ENCODE measurements around the gene PRMT5.
"Not testable (repeated sequence)": the region's sequence is repeated elsewhere in the genome, so short reads cannot be mapped to it uniquely, and the experiment has no call there.

PRMT5 gene

DNA sequence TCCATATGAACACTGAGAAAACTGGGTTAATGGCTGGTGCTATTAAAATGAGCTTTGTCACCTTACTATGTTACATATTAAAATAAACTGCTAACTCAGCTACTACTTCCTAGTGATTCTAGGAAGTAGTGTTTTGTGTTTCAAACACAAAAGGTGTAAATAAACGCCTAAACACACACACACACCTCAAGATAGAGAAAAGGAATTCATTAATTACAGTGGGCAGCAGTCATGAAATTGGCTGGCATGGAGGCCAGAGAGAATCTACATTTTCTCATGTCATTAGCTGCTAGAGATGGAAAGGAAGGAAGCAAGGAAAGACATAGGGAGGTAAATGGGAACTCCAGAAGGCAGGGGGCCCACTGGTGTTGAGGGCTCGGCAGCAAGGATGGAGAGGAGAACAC is 787 bp upstream of the PRMT5 start:
- H3K27me3 ChIP-seq (ENCODE audit: insufficient read depth, low read length), result no peaks in the 10 kb centered on the region
- 12% methylated on average over 1 of the region's 2 CpGs for WGBS
- peak overlapping the region; percentile 10; the same call in 1 of the 2 replicates for H3K27ac ChIP-seq (ENCODE audit: low read depth, low read length)
- peak overlapping the region; percentile 79 for H3K4me3 ChIP-seq (ENCODE audit: low read length)
- peaks cover 2% of the 10 kb centered on the region; the same call in 1 of the 2 replicates for H3K4me1 ChIP-seq (ENCODE audit: insufficient read depth, low read length)
- no peaks in the 10 kb centered on the region for H3K9me3 ChIP-seq (ENCODE audit: insufficient read depth, low read depth, low read length)
- H3K36me3 ChIP-seq (ENCODE audit: insufficient read depth, low read length), result peaks cover 24% of the 10 kb centered on the region
- peak overlapping the region; percentile 57 for H3K9ac ChIP-seq (ENCODE audit: low read depth, low read length)

DNA sequence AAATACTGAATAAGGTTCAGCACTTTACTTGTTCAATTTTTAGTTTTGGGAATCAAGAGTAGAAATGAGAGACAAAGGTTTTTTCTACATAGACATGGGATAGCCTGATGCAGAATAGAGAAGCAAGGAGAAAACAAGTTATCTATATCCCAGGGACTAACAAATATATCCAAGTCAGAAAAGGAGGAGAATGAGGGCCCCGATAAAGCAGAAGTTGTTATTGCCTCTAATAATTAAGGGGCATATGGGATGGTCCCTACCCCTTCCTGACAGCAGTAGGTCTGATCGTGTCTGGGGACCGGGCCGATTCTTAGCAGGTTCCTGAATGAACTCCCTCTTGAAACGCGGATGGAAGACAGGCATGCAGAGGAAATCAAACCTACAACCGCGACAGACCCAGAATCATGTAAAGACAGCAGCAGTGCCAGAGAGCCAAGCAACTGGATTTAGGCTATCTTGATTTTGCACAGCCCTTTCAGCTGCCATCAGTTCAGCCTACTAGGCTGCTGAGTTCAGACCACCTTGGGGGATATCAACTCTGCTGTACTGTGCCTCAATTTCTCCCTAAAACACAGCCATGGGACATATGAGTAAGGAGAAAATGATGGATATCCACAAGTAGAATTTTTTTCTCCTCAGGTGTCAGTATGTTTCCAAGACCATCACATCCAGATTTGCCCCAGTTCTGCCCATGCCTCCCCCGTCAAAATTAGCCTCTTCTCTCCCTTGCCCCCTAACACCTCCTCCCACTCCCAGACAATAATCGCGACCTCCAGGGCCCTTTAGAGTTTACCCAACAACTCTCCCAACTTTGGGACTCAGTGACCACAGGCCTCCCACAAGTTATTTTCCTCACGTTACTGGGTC is 706 bp downstream of the PRMT5 start:
- H3K36me3 ChIP-seq (ENCODE audit: insufficient read depth, low read length), result peaks cover 38% of the 10 kb centered on the region
- H3K9ac ChIP-seq (ENCODE audit: low read depth, low read length), result peak overlapping the region; percentile 89
- no peaks in the 10 kb centered on the region for H3K27me3 ChIP-seq (ENCODE audit: insufficient read depth, low read length)
- 26% methylated on average over 12 of the region's 12 CpGs for WGBS
- H3K4me3 ChIP-seq (ENCODE audit: low read length), result peak overlapping the region; percentile 79
- no peaks in the 10 kb centered on the region for H3K9me3 ChIP-seq (ENCODE audit: insufficient read depth, low read depth, low read length)
- peaks cover 2% of the 10 kb centered on the region; the same call in 1 of the 2 replicates for H3K4me1 ChIP-seq (ENCODE audit: insufficient read depth, low read length)
- H3K27ac ChIP-seq (ENCODE audit: low read depth, low read length), result peak overlapping the region; percentile 78

DNA sequence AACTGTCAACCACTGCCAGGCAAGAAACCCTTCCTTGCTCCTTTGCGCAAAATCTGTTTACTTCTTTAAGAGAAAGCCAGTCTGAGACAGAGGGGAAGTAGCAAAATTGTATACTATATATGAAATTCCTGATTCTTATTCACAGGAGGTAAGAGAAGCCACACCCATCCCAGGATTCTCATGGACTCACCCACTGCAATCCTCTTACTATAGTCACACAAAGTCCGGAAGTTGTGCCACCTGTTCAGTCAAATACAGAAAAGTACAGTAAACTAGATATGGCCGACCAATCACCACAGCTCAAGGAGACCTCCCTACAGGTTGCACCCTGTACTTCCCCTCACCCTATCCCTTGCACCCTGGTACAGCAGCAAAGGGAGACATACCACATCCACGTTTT is 2.9 kb downstream of the PRMT5 start:
- H3K36me3 ChIP-seq (ENCODE audit: insufficient read depth, low read length), result peaks cover 58% of the 10 kb centered on the region
- no peaks in the 10 kb centered on the region for H3K9me3 ChIP-seq (ENCODE audit: insufficient read depth, low read depth, low read length)
- no peak overlapping the region for H3K9ac ChIP-seq (ENCODE audit: low read depth, low read length)
- WGBS, result 92% methylated on average over 4 of the region's 4 CpGs
- no peaks in the 10 kb centered on the region for H3K27me3 ChIP-seq (ENCODE audit: insufficient read depth, low read length)
- peaks cover 2% of the 10 kb centered on the region; the same call in 1 of the 2 replicates for H3K4me1 ChIP-seq (ENCODE audit: insufficient read depth, low read length)
- no peak overlapping the region for H3K27ac ChIP-seq (ENCODE audit: low read depth, low read length)
- no peak overlapping the region for H3K4me3 ChIP-seq (ENCODE audit: low read length)

DNA sequence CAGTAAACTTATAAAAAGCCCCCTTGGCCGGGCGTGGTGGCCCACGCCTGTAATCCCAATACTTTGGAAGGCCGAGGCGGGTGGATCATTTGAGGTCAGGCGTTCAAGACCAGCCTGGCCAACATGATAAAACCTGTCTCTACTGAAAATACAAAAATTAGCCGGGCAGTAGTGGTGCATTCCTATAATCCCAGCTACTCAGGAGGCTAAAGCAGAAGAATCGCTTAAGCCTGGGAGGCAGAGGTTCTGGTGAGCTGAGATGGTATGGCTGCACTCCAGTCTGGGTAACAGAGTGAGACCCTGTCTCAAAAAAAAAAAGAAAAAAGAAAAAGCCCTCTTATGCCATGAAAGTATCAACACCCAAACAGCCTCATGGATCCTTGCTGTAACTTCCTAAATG is 3.7 kb downstream of the PRMT5 start:
- WGBS, result 98% methylated on average over 8 of the region's 8 CpGs
- H3K27ac ChIP-seq (ENCODE audit: low read depth, low read length), result no peak overlapping the region
- peaks cover 66% of the 10 kb centered on the region for H3K36me3 ChIP-seq (ENCODE audit: insufficient read depth, low read length)

DNA sequence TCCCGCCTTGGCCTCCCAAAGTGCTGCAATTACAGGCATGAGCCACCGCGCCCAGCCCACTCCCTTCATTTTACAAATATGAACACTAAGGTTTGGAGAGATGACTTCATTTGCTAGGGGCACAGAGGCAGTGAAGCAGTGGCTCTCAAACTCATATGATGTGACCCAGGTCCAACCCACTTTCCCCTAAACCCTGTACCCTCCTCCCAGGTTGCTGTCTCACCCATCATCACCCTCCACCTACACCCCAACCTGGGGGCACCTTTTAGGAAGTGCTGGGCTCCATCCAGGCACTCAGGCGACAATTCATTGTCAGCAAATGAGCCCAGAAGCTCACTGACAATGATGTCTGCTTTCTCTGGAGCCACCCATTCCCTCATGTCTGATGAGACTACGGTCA is 5.4 kb downstream of the PRMT5 start:
- Histone ChIP-seq H3K27me3 (ENCODE audit: insufficient read depth, low read length) (no peaks in the 10 kb centered on the region), H3K27ac (ENCODE audit: low read depth, low read length) (no peak overlapping the region), H3K4me1 (ENCODE audit: insufficient read depth, low read length) (peaks cover 9% of the 10 kb centered on the region), H3K4me3 (ENCODE audit: low read length) (no peak overlapping the region), H3K9ac (ENCODE audit: low read depth, low read length) (no peak overlapping the region), H3K9me3 (ENCODE audit: insufficient read depth, low read depth, low read length) (no peaks in the 10 kb centered on the region), H3K36me3 (ENCODE audit: insufficient read depth, low read length) (peaks cover 73% of the 10 kb centered on the region)
- 96% methylated on average over 5 of the region's 5 CpGs for WGBS

More for the DNA sequence above, 3.7 kb downstream of the PRMT5 start:
- H3K27me3 ChIP-seq (ENCODE audit: insufficient read depth, low read length), result no peaks in the 10 kb centered on the region
- H3K9me3 ChIP-seq (ENCODE audit: insufficient read depth, low read depth, low read length), result no peaks in the 10 kb centered on the region
- no peak overlapping the region for H3K9ac ChIP-seq (ENCODE audit: low read depth, low read length)
- H3K4me3 ChIP-seq (ENCODE audit: low read length), result no peak overlapping the region
- peaks cover 2% of the 10 kb centered on the region; the same call in 1 of the 2 replicates for H3K4me1 ChIP-seq (ENCODE audit: insufficient read depth, low read length)

- peaks cover 9% of the 10 kb centered on the region for H3K4me1 ChIP-seq (ENCODE audit: insufficient read depth, low read length)
- no peak overlapping the region for H3K27ac ChIP-seq (ENCODE audit: low read depth, low read length)
- H3K9me3 ChIP-seq (ENCODE audit: insufficient read depth, low read depth, low read length), result no peaks in the 10 kb centered on the region
- H3K4me3 ChIP-seq (ENCODE audit: low read length), result no peak overlapping the region
- H3K36me3 ChIP-seq (ENCODE audit: insufficient read depth, low read length), result peaks cover 75% of the 10 kb centered on the region
- H3K9ac ChIP-seq (ENCODE audit: low read depth, low read length), result no peak overlapping the region
- H3K27me3 ChIP-seq (ENCODE audit: insufficient read depth, low read length), result no peaks in the 10 kb centered on the region
- 93% methylated on average over 2 of the region's 2 CpGs for WGBS
These were observed 6.9 kb downstream of the PRMT5 start for GRCh38 chr14:22922294-22922693.

GRCh38 chr14:22920697-22921096 is 8.5 kb downstream of the PRMT5 start:
- Histone ChIP-seq H3K4me3 (ENCODE audit: low read length) (no peak overlapping the region), H3K9me3 (ENCODE audit: insufficient read depth, low read depth, low read length) (no peaks in the 10 kb centered on the region), H3K36me3 (ENCODE audit: insufficient read depth, low read length) (peaks cover 74% of the 10 kb centered on the region), H3K27ac (ENCODE audit: low read depth, low read length) (no peak overlapping the region), H3K27me3 (ENCODE audit: insufficient read depth, low read length) (no peaks in the 10 kb centered on the region), H3K4me1 (ENCODE audit: insufficient read depth, low read length) (peaks cover 9% of the 10 kb centered on the region), H3K9ac (ENCODE audit: low read depth, low read length) (no peak overlapping the region)
- 97% methylated on average over 6 of the region's 6 CpGs for WGBS

GRCh38 chr14:22919601-22919921 is 9.6 kb downstream of the PRMT5 start:
- 20% methylated on average over 10 of the region's 10 CpGs for WGBS
- Histone ChIP-seq H3K27me3 (ENCODE audit: insufficient read depth, low read length) (no peaks in the 10 kb centered on the region), H3K36me3 (ENCODE audit: insufficient read depth, low read length) (peaks cover 64% of the 10 kb centered on the region)

DNA sequence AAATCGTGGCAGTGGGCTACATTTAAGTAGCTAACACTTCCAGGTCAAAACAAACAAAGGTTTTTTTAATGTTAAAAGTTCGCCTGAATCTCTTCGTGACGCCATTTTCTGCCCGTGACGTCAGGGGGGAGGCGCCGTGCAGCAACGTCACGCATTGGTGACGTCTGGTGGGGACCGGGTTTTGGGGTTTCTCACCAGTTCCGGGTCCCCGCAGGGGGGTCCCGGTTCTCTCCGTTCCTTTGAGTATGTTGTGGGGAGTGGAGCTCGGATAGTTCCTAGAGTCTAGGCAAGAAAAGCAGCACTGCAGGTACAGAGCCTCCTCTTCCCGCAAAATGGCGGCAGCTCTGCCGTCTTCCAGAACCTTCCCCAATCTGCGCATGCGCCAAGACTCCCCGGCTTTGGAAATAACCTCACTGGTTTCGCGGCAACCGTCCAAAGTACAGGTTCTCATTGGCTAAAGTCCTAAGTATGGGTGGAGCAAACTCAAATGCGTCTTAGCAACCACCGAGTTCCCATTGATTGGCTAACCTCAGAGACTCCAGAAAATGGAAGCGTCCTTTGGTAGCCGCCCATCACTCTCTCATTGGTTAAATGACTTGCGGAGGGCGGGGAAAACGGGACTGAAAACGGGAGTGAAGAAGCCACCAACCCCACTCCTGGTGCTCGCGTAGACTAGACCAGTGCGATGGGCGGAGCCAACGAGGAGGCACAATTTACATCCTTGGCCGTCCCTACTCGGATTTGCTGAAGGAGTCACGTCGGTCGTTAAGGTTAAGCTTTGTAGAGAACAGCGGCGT is 10.2 kb downstream of the PRMT5 start, which contains the start of gene RBM23:
RBM23 (minus strand) TSS at position 346 of the 797 bp plus-strand sequence.
- H3K4me1 ChIP-seq (ENCODE audit: insufficient read depth, low read length), result peaks cover 9% of the 10 kb centered on the region
- peaks cover 59% of the 10 kb centered on the region for H3K36me3 ChIP-seq (ENCODE audit: insufficient read depth, low read length)
- H3K27ac ChIP-seq (ENCODE audit: low read depth, low read length), result peak within 1 kb of the TSS; percentile 97
- 2% methylated on average over 46 of the region's 46 CpGs for WGBS
- H3K4me3 ChIP-seq (ENCODE audit: low read length), result peak within 1 kb of the TSS; percentile 93
- no peaks in the 10 kb centered on the region for H3K27me3 ChIP-seq (ENCODE audit: insufficient read depth, low read length)
- peak within 1 kb of the TSS; percentile 89 for H3K9ac ChIP-seq (ENCODE audit: low read depth, low read length)
- H3K9me3 ChIP-seq (ENCODE audit: insufficient read depth, low read depth, low read length), result no peaks in the 10 kb centered on the region

More at GRCh38 chr14:22919601-22919921, 9.6 kb downstream of the PRMT5 start:
- peak overlapping the region; percentile 52 for H3K4me3 ChIP-seq (ENCODE audit: low read length)
- H3K9me3 ChIP-seq (ENCODE audit: insufficient read depth, low read depth, low read length), result no peaks in the 10 kb centered on the region
- H3K4me1 ChIP-seq (ENCODE audit: insufficient read depth, low read length), result peaks cover 9% of the 10 kb centered on the region
- H3K27ac ChIP-seq (ENCODE audit: low read depth, low read length), result peak overlapping the region; percentile 71; the same call in 1 of the 2 replicates
- no peak overlapping the region for H3K9ac ChIP-seq (ENCODE audit: low read depth, low read length)

GRCh38 chr14:22915886-22916521 is 13.2 kb downstream of the PRMT5 start:
- 96% methylated on average over 8 of the region's 8 CpGs for WGBS

DNA sequence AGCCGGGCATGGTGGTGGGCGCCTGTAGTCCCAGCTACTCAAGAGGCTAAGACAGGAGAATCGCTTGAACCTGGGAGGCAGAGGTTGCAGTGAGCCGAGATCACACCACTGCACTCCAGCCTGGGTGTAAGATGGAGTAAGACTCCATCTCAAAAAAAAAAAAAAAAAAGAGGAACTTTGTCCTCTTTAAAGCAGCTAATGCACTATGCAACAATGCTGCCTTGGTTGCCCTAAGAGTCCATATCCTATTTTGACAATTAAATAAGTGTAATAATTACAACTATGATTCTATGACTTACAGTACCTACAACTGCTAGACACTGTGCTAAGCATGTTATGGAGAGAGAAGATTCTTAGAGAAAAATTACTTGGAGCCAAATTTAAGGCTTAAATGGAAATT is 14.3 kb downstream of the PRMT5 start:
- H3K36me3 ChIP-seq (ENCODE audit: insufficient read depth, low read length), result peaks cover 34% of the 10 kb centered on the region
- not testable (repeated sequence) for H3K4me1 ChIP-seq (ENCODE audit: insufficient read depth, low read length)

More at GRCh38 chr14:22915886-22916521, 13.2 kb downstream of the PRMT5 start:
- Histone ChIP-seq H3K9ac (ENCODE audit: low read depth, low read length) (no peak overlapping the region), H3K4me1 (ENCODE audit: insufficient read depth, low read length) (peaks cover 9% of the 10 kb centered on the region), H3K9me3 (ENCODE audit: insufficient read depth, low read depth, low read length) (no peaks in the 10 kb centered on the region), H3K4me3 (ENCODE audit: low read length) (no peak overlapping the region), H3K27ac (ENCODE audit: low read depth, low read length) (no peak overlapping the region), H3K36me3 (ENCODE audit: insufficient read depth, low read length) (peaks cover 43% of the 10 kb centered on the region), H3K27me3 (ENCODE audit: insufficient read depth, low read length) (no peaks in the 10 kb centered on the region)

More for the DNA sequence above, 14.3 kb downstream of the PRMT5 start:
- not testable (repeated sequence) for H3K27me3 ChIP-seq (ENCODE audit: insufficient read depth, low read length); H3K9me3 ChIP-seq (ENCODE audit: insufficient read depth, low read depth, low read length); H3K4me3 ChIP-seq (ENCODE audit: low read length); H3K9ac ChIP-seq (ENCODE audit: low read depth, low read length); H3K27ac ChIP-seq (ENCODE audit: low read depth, low read length)
- whole genome bisulfite sequencing, result 100% methylated on average over 3 of the region's 4 CpGs
